CD14-positive monocyte (primary cell): ENCODE data around the gene TULP1. TPM values are rescaled to one million over a fixed set of nuclear protein-coding genes. Genes with fewer than 3 reads are reported as not detected.
A peak's percentile ranks its signal among the peaks of the same experiment; 100 is the strongest.

Experiments
- DNase-seq, 3 donors: peaks; one replicate each; pipeline ENCODE4 v3.0.0-alpha.2; 2011 to 2022
- H2AFZ ChIP-seq: 2 replicates; pipeline ENCODE4 v1.6.0; 2012; ENCODE audit warnings: mild to moderate bottlenecking, low read depth, low read length, inconsistent platforms; ENCODE audit not compliant: insufficient read depth, poor library complexity, severe bottlenecking
- H3K27ac ChIP-seq, 2 donors: 1 replicate in 1 of 2; 2 replicates in 1 of 2; pipeline ENCODE4 v1.5.1; 2012 to 2013; ENCODE audit warnings: low read length in 2 of 2, control low read depth in 1 of 2, inconsistent platforms in 1 of 2, low read depth in 1 of 2, mild to moderate bottlenecking in 1 of 2
- H3K27me3 ChIP-seq, 2 donors: one replicate each; pipeline versions ENCODE4 v1.6.0 to v1.6.1; 2011 to 2013; ENCODE audit warnings: low read length in 2 of 2; ENCODE audit not compliant: control insufficient read depth in 2 of 2, insufficient read depth in 2 of 2
- H3K36me3 ChIP-seq, 2 donors: replicated peaks in 1 of 2; 1 replicate in 1 of 2; 2 replicates in 1 of 2; pipeline versions ENCODE4 v1.5.1 to v1.6.1; 2012 to 2013; ENCODE audit warnings: low read length in 2 of 2, control low read depth in 1 of 2, inconsistent platforms in 1 of 2, mild to moderate bottlenecking in 1 of 2; ENCODE audit not compliant: insufficient read depth in 2 of 2, control insufficient read depth in 1 of 2
- H3K4me1 ChIP-seq, 2 donors: 1 replicate in 1 of 2; 2 replicates in 1 of 2; pipeline versions ENCODE4 v1.5.1 to v1.6.1; 2012 to 2013; ENCODE audit warnings: low read length in 2 of 2, control low read depth in 1 of 2, inconsistent platforms in 1 of 2, mild to moderate bottlenecking in 1 of 2, moderate library complexity in 1 of 2; ENCODE audit not compliant: insufficient read depth in 2 of 2, control insufficient read depth in 1 of 2
- H3K4me2 ChIP-seq: replicated peaks from 2 replicates; pipeline ENCODE3; 2012; ENCODE audit warnings: low read length, moderate library complexity, mild to moderate bottlenecking; ENCODE audit not compliant: poor library complexity, severe bottlenecking; ENCODE audit errors: extremely low read depth
- H3K4me3 ChIP-seq, 3 experiments: fragments of 200-600 bp in 1 of 3; sonication (generic) in 1 of 3; replicated peaks in 1 of 3; 1 replicate in 2 of 3; 2 replicates in 1 of 3; pipeline ENCODE4 v1.5.1; 2011 to 2013; ENCODE audit warnings: low read length in 3 of 3, mild to moderate bottlenecking in 3 of 3, control low read depth in 2 of 3, low read depth in 2 of 3, inconsistent platforms in 1 of 3, moderate library complexity in 1 of 3
- H3K79me2 ChIP-seq: 2 replicates; pipeline ENCODE4 v1.6.0; 2012; ENCODE audit warnings: mild to moderate bottlenecking, control low read depth, inconsistent platforms, low read length, moderate library complexity; ENCODE audit not compliant: insufficient read depth
- H3K9ac ChIP-seq: 2 replicates; pipeline ENCODE4 v1.6.0; 2017; ENCODE audit warnings: low read length, mild to moderate bottlenecking; ENCODE audit not compliant: insufficient read depth, poor library complexity, severe bottlenecking
- H3K9me3 ChIP-seq, 2 donors: replicated peaks in 1 of 2; 1 replicate in 1 of 2; 2 replicates in 1 of 2; pipeline versions ENCODE4 v1.5.1 to v1.6.1; 2012 to 2013; ENCODE audit warnings: low read length in 2 of 2, control low read depth in 1 of 2; ENCODE audit not compliant: control insufficient read depth in 1 of 2, insufficient read depth in 1 of 2
- H4K20me1 ChIP-seq: 2 replicates; pipeline ENCODE4 v1.6.0; 2012; ENCODE audit warnings: mild to moderate bottlenecking, low read length, control low read depth, moderate library complexity; ENCODE audit not compliant: insufficient read depth
- H3K27ac Mint-ChIP-seq, 7 donors: one replicate each; pipeline ENCODE4 v1.8.0; 2020; ENCODE audit warnings: mild to moderate bottlenecking in 7 of 7, mixed read lengths in 7 of 7, moderate library complexity in 6 of 7, inconsistent platforms in 2 of 7
- H3K27me3 Mint-ChIP-seq, 3 donors: one replicate each; pipeline ENCODE4 v1.8.0; 2021 to 2022; ENCODE audit warnings: low read depth in 3 of 3, mild to moderate bottlenecking in 3 of 3, mixed read lengths in 3 of 3, moderate library complexity in 3 of 3, inconsistent platforms in 1 of 3
- H3K36me3 Mint-ChIP-seq, 2 donors: one replicate each; pipeline ENCODE4 v1.8.0; 2020; ENCODE audit warnings: mixed read lengths in 2 of 2, inconsistent platforms in 1 of 2, mild to moderate bottlenecking in 1 of 2
- H3K4me1 Mint-ChIP-seq: one replicate; pipeline ENCODE4 v1.8.0; 2020; ENCODE audit warnings: mild to moderate bottlenecking, mixed read lengths
- H3K4me3 Mint-ChIP-seq, 2 donors: one replicate each; pipeline ENCODE4 v1.8.0; 2020; ENCODE audit warnings: mild to moderate bottlenecking in 2 of 2, mixed read lengths in 2 of 2, moderate library complexity in 1 of 2
- H3K9me3 Mint-ChIP-seq, 7 donors: one replicate each; pipeline ENCODE4 v1.8.0; 2020 to 2022; ENCODE audit warnings: mixed read lengths in 7 of 7, mild to moderate bottlenecking in 6 of 7, moderate library complexity in 6 of 7, inconsistent platforms in 2 of 7
- WGBS: methylation state at CpG from one replicate; pipeline ENCODE4 v1.1.5; 2013; ENCODE audit warnings: missing lambda C conversion rate; ENCODE audit not compliant: insufficient coverage; 5-methylcytosine and 5-hydroxymethylcytosine counted together
- intact Hi-C, 2 donors: fragments of 100-400 bp; cut with micrococcal nuclease; formaldehyde crosslinking; loops; one replicate each; pipeline versions ENCODE4 v1.15.0 to v1.15.1; 2023
- polyA plus RNA-seq, 3 donors: library from polyadenylated mRNA; depleted of rRNA in 1 of 3; unstranded in 2 of 3; stranded (reverse) in 1 of 3; fragments of 300-500 nt in 2 of 3; fragments of >200 nt in 1 of 3; fragmentation: Illumina TruSeq in 2 of 3; gene quantifications; 1 replicate in 2 of 3; 2 replicates in 1 of 3; pipeline ENCODE4 v1.2.3, GENCODE V29; 2012 to 2021
- TF ChIP-seq, protein P1 (sequence below): fragments of 200-600 bp; IDR thresholded peaks from one replicate; pipeline ENCODE4 v1.8.0; 2022; ENCODE audit warnings: antibody characterized with exemption, mild to moderate bottlenecking

Gene TULP1
- polyA plus RNA-seq, 3 donors: not detected

DNA sequence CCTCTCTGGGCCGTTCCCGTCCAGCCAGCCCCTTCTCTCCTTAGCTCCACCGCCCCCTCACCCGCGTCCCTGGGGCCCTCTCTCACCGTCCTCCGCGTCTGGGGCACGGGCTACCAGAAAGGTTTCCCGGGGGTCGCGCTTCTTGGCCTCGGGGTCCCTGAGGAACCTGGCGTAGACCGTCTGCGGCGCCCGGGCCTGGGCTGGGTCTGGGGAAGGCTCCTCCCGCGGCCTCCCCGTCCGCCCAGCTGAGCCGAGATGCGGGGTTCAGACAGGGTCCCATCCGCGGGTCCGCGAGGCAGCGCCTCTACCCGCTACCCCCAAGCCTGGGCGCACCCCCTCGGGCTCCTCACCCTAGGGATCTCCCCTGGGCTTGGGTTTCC lies 1.1 kb downstream of the TULP1 start:
- Histone ChIP-seq H2AFZ (no peak overlapping the region), H4K20me1 (no peaks in the 10 kb centered on the region), H3K4me3 (no peak overlapping the region), H3K4me2 (no peak overlapping the region), H3K9ac (no peak overlapping the region), H3K27me3 (peaks cover 17 to 44% of the 10 kb centered on the region in 2 donors), H3K9me3 (no peaks in the 10 kb centered on the region), H3K27ac (no peak overlapping the region), H3K36me3 (no peaks in the 10 kb centered on the region), H3K79me2 (no peaks in the 10 kb centered on the region), H3K4me1 (no peaks in the 10 kb centered on the region)
- intact Hi-C loops: no loop called here
- TF ChIP-seq, protein P1, sequence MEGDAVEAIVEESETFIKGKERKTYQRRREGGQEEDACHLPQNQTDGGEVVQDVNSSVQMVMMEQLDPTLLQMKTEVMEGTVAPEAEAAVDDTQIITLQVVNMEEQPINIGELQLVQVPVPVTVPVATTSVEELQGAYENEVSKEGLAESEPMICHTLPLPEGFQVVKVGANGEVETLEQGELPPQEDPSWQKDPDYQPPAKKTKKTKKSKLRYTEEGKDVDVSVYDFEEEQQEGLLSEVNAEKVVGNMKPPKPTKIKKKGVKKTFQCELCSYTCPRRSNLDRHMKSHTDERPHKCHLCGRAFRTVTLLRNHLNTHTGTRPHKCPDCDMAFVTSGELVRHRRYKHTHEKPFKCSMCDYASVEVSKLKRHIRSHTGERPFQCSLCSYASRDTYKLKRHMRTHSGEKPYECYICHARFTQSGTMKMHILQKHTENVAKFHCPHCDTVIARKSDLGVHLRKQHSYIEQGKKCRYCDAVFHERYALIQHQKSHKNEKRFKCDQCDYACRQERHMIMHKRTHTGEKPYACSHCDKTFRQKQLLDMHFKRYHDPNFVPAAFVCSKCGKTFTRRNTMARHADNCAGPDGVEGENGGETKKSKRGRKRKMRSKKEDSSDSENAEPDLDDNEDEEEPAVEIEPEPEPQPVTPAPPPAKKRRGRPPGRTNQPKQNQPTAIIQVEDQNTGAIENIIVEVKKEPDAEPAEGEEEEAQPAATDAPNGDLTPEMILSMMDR: no peak
- H3K4me1 Mint-ChIP-seq: no peaks in the 10 kb centered on the region
- H3K9me3 Mint-ChIP-seq: peaks cover 0 to 6% (median 4%) of the 10 kb centered on the region in 7 donors
- DNase-seq: no peak
- 17% methylated on average over 30 of the region's 32 CpGs for WGBS
- peak overlapping the region in 1 of 2 donors; percentile 56 for H3K4me3 Mint-ChIP-seq
- no peaks in the 10 kb centered on the region for H3K36me3 Mint-ChIP-seq
- H3K27ac Mint-ChIP-seq: no peak overlapping the region
- peaks cover 52 to 71% (median 54%) of the 10 kb centered on the region in 3 donors for H3K27me3 Mint-ChIP-seq

DNA sequence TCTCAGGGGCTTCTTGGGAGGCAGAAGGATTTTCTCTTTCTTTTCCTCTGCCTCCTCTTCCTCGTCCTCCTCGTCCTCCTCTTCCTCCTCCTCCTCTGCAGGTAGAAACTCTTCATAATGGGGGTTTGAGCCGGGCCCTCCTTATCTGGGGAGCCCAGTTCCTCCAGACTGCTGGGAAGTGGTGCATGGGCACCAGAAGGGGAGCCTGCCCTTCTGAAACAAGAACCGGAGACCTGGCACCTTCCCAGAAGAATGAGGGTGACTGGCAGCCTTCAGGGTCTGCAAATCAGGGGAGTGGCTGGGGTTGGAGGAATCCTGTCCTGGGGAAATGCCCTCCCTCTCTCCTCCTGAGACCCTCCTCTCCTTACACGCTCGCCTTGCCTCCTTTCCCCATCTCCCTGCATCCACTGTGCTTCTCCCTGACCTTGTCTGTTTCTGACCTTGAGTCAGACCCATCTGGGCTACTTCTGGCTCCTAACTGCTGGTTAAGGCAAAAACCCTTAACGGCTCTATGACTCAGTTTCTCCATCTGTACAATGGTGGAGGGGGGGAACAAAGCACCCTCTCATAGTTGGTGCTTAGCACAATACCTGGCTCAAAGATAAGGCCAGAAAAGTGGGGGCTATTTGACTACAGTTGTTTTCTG lies 1.7 kb downstream of the TULP1 start:
- Mint-ChIP-seq H3K4me3 (peak overlapping the region in 1 of 2 donors; percentile 63), H3K27me3 (peaks cover 51 to 71% (median 54%) of the 10 kb centered on the region in 3 donors)
- TF ChIP-seq, protein P1: no peak

More for the DNA sequence above, 1.7 kb downstream of the TULP1 start:
- Histone ChIP-seq H3K27me3 (peaks cover 17 to 44% of the 10 kb centered on the region in 2 donors), H3K79me2 (no peaks in the 10 kb centered on the region), H3K27ac (no peak overlapping the region), H3K4me1 (no peaks in the 10 kb centered on the region), H3K9me3 (no peaks in the 10 kb centered on the region), H3K4me2 (no peak overlapping the region), H3K4me3 (no peak overlapping the region), H4K20me1 (no peaks in the 10 kb centered on the region), H3K9ac (no peak overlapping the region), H2AFZ (no peak overlapping the region), H3K36me3 (no peaks in the 10 kb centered on the region)
- DNase-seq: no peak
- WGBS: 71% methylated on average over 2 of the region's 7 CpGs
- Mint-ChIP-seq H3K4me1 (no peaks in the 10 kb centered on the region), H3K36me3 (no peaks in the 10 kb centered on the region), H3K9me3 (peaks cover 0 to 6% (median 4%) of the 10 kb centered on the region in 7 donors), H3K27ac (peak overlapping the region in 1 of 7 donors; percentile 68)
- intact Hi-C loops: no loop called here
